Common myeloid progenitor, CD34-positive (primary cell): ENCODE results near the gene BICDL2.
A peak's percentile ranks its signal among the peaks of the same experiment; 100 is the strongest.

Source experiments
- CTCF ChIA-PET: fragments of 350-600 bp; sonication (Branson Sonifier 250); formaldehyde crosslinking; loops from one replicate; lab custom pipeline; 2021; ENCODE audit warnings: antibody characterized with exemption; lab: Charles Lee
- POLR2A ChIA-PET: fragments of 350-600 bp; sonication (Branson Sonifier 250); formaldehyde crosslinking; loops from one replicate; lab custom pipeline; 2021; ENCODE audit warnings: antibody characterized with exemption; lab: Charles Lee
- DNase-seq, 3 donors: peaks; one replicate each; pipeline versions ENCODE4 v3.0.0 to v3.0.0-alpha.2; 2013
- H3K27ac ChIP-seq, 2 experiments: 1 replicate in 1 of 2; 2 replicates in 1 of 2; pipeline ENCODE4 v1.7.0; 2013; ENCODE audit warnings: inconsistent platforms in 2 of 2, low read length in 2 of 2, mild to moderate bottlenecking in 2 of 2, low read depth in 1 of 2, moderate library complexity in 1 of 2; ENCODE audit not compliant: severe bottlenecking in 2 of 2, insufficient read depth in 1 of 2, poor library complexity in 1 of 2
- H3K27me3 ChIP-seq, 5 experiments: replicated peaks in 2 of 5; 1 replicate in 3 of 5; 2 replicates in 2 of 5; pipeline versions ENCODE4 v1.6.1 to v1.7.0; 2013; ENCODE audit warnings: low read length in 4 of 5, mild to moderate bottlenecking in 2 of 5, moderate library complexity in 2 of 5, inconsistent platforms in 1 of 5; ENCODE audit not compliant: insufficient read depth in 5 of 5, control insufficient read depth in 4 of 5
- H3K36me3 ChIP-seq, 4 experiments: 1 replicate in 2 of 4; 2 replicates in 2 of 4; pipeline versions ENCODE4 v1.6.1 to v1.7.0; 2013; ENCODE audit warnings: low read length in 3 of 4, control low read depth in 1 of 4, mild to moderate bottlenecking in 1 of 4; ENCODE audit not compliant: control insufficient read depth in 4 of 4, insufficient read depth in 4 of 4
- H3K4me1 ChIP-seq, 4 experiments: 1 replicate in 3 of 4; 2 replicates in 1 of 4; pipeline versions ENCODE4 v1.6.1 to v1.7.1; 2013; ENCODE audit warnings: low read length in 3 of 4, mild to moderate bottlenecking in 3 of 4, control low read depth in 1 of 4, inconsistent platforms in 1 of 4, moderate library complexity in 1 of 4; ENCODE audit not compliant: control insufficient read depth in 4 of 4, insufficient read depth in 4 of 4; ENCODE audit errors: control extremely low read depth in 1 of 4
- H3K4me3 ChIP-seq, 7 experiments: 1 replicate in 4 of 7; 2 replicates in 3 of 7; pipeline versions ENCODE4 v1.5.1 to v1.7.0; 2013; ENCODE audit warnings: mild to moderate bottlenecking in 7 of 7, low read length in 6 of 7, moderate library complexity in 6 of 7, inconsistent platforms in 2 of 7, low read depth in 2 of 7, control low read depth in 1 of 7; ENCODE audit not compliant: insufficient read depth in 4 of 7, control insufficient read depth in 1 of 7; ENCODE audit errors: extremely low read depth in 1 of 7
- H3K9me3 ChIP-seq, 5 experiments: 1 replicate in 4 of 5; 2 replicates in 1 of 5; pipeline versions ENCODE4 v1.6.1 to v1.7.1; 2013; ENCODE audit warnings: low read length in 4 of 5, mild to moderate bottlenecking in 2 of 5, inconsistent platforms in 1 of 5, low read depth in 1 of 5, moderate library complexity in 1 of 5; ENCODE audit not compliant: control insufficient read depth in 4 of 5, insufficient read depth in 2 of 5; ENCODE audit errors: control extremely low read depth in 1 of 5
- WGBS: methylation state at CpG from one replicate; pipeline ENCODE4 v1.1.5; 2013; ENCODE audit not compliant: insufficient coverage; 5-methylcytosine and 5-hydroxymethylcytosine counted together

Gene BICDL2

GRCh38 chr16:3012828-3013420 lies 23.8 kb downstream of the BICDL2 start, which contains the start of gene CLDN9:
CLDN9 (plus strand) TSS chr16:3012923; CDS start chr16:3013363, 440 bp downstream.
- 83% methylated on average over 21 of the region's 27 CpGs for WGBS
- H3K4me1 ChIP-seq = peaks cover 2 to 28% (median 25%) of the 10 kb centered on the region in 4 experiments
- POLR2A ChIA-PET = no interaction called here
- H3K36me3 ChIP-seq = no peaks in the 10 kb centered on the region
- no peak for DNase-seq
- CTCF ChIA-PET = interaction anchor here (1.7 to 1.8 kb wide), 2 partner anchors 15 to 21 kb away, joined by 6 read pairs; no protein-coding TSS in a partner anchor
- H3K4me3 ChIP-seq = peak within 1 kb of the TSS in 3 of 7 experiments; percentile 5 to 38 (median 8)
- H3K9me3 ChIP-seq = no peaks in the 10 kb centered on the region
- no peak within 1 kb of the TSS for H3K27ac ChIP-seq
- peaks cover 0 to 4% (median 0%) of the 10 kb centered on the region in 5 experiments for H3K27me3 ChIP-seq

- ChIA-PET POLR2A (interaction anchor here (0.6 kb wide), 1 partner anchor 38 kb away, joined by 3 read pairs; no protein-coding TSS in a partner anchor), CTCF (interaction anchor here (1.7 to 3.4 kb wide), 3 partner anchors 8 to 22 kb away, joined by 6 to 22 read pairs (median 6); partner anchors contain the start of genes CLDN6 and TNFRSF12A)
- Histone ChIP-seq H3K27me3 (peaks cover 0 to 4% (median 0%) of the 10 kb centered on the region in 5 experiments), H3K4me1 (peaks cover 3 to 34% (median 30%) of the 10 kb centered on the region in 4 experiments), H3K27ac (no peak overlapping the region), H3K36me3 (no peaks in the 10 kb centered on the region), H3K4me3 (peak overlapping the region in 3 of 7 experiments; percentile 5 to 38 (median 8)), H3K9me3 (no peaks in the 10 kb centered on the region)
- WGBS = 73% methylated on average over 18 of the region's 19 CpGs
- DNase-seq = no peak
Measured at GRCh38 chr16:3012246-3012645, 24.5 kb downstream of the BICDL2 start.

GRCh38 chr16:3010510-3010909 lies 26.2 kb downstream of the BICDL2 start:
- POLR2A ChIA-PET = interaction anchor here (1.4 kb wide), 1 partner anchor 9 kb away, joined by 6 read pairs; the partner anchor contains the start of gene TNFRSF12A
- WGBS = 100% methylated on average over 6 of the region's 8 CpGs
- peaks cover 0 to 4% (median 0%) of the 10 kb centered on the region in 5 experiments for H3K27me3 ChIP-seq

GRCh38 chr16:3009568-3010390 lies 27.0 kb downstream of the BICDL2 start:
- Histone ChIP-seq H3K36me3 (no peaks in the 10 kb centered on the region), H3K27ac (no peak overlapping the region), H3K4me3 (no peak overlapping the region), H3K9me3 (no peaks in the 10 kb centered on the region), H3K4me1 (peaks cover 11 to 54% (median 51%) of the 10 kb centered on the region in 4 experiments), H3K27me3 (peaks cover 0 to 4% (median 0%) of the 10 kb centered on the region in 5 experiments)
- CTCF ChIA-PET = interaction anchor here (0.6 to 3.4 kb wide), 6 partner anchors 10 to 86 kb away, joined by 3 to 22 read pairs (median 8); partner anchors contain the start of genes CLDN6, HCFC1R1, THOC6 and TNFRSF12A
- WGBS = 98% methylated on average over 15 of the region's 21 CpGs
- POLR2A ChIA-PET = interaction anchor here (1.4 kb wide), 1 partner anchor 10 kb away, joined by 6 read pairs; the partner anchor contains the start of gene TNFRSF12A
- no peak for DNase-seq

More at GRCh38 chr16:3010510-3010909, 26.2 kb downstream of the BICDL2 start:
- H3K4me3 ChIP-seq = no peak overlapping the region
- peaks cover 11 to 50% (median 47%) of the 10 kb centered on the region in 4 experiments for H3K4me1 ChIP-seq
- CTCF ChIA-PET = interaction anchor here (1.9 to 3.4 kb wide), 3 partner anchors 10 to 21 kb away, joined by 14 to 22 read pairs (median 16); partner anchors contain the start of genes CLDN6 and TNFRSF12A
- DNase-seq = no peak
- no peaks in the 10 kb centered on the region for H3K9me3 ChIP-seq
- H3K27ac ChIP-seq = no peak overlapping the region
- no peaks in the 10 kb centered on the region for H3K36me3 ChIP-seq

GRCh38 chr16:3008690-3009037 lies 28.1 kb downstream of the BICDL2 start:
- Histone ChIP-seq H3K27ac (peak overlapping the region in 1 of 2 experiments; percentile 68), H3K4me1 (peaks cover 11 to 55% (median 52%) of the 10 kb centered on the region in 4 experiments), H3K36me3 (no peaks in the 10 kb centered on the region), H3K27me3 (peaks cover 0 to 4% (median 0%) of the 10 kb centered on the region in 5 experiments), H3K9me3 (no peaks in the 10 kb centered on the region), H3K4me3 (peak overlapping the region in 2 of 7 experiments; percentile 65 to 71)
- ChIA-PET POLR2A (interaction anchor here (2.1 kb wide), 1 partner anchor 13 kb away, joined by 15 read pairs; the partner anchor contains the start of gene TNFRSF12A), CTCF (interaction anchor here (1.0 to 10.6 kb wide), 3 partner anchors 12 to 87 kb away, joined by 3 to 197 read pairs (median 101); partner anchors contain the start of genes CLDN6, HCFC1R1, THOC6 and TNFRSF12A)
- no peak for DNase-seq
- 100% methylated on average over 2 of the region's 4 CpGs for WGBS

- peaks cover 11 to 57% (median 53%) of the 10 kb centered on the region in 4 experiments for H3K4me1 ChIP-seq
- H3K4me3 ChIP-seq = peak overlapping the region in 6 of 7 experiments; percentile 32 to 71 (median 56)
- H3K27me3 ChIP-seq = peaks cover 0 to 4% (median 0%) of the 10 kb centered on the region in 5 experiments
- POLR2A ChIA-PET = interaction anchor here (2.1 kb wide), 1 partner anchor 14 kb away, joined by 15 read pairs; the partner anchor contains the start of gene TNFRSF12A
- peak overlapping the region in 1 of 2 experiments; percentile 72 for H3K27ac ChIP-seq
- peak; percentile 57 to 69 (median 66) for DNase-seq
- WGBS = 1% methylated on average over 11 of the region's 17 CpGs
- no peaks in the 10 kb centered on the region for H3K9me3 ChIP-seq
- CTCF ChIA-PET = interaction anchor here (0.9 to 10.6 kb wide), 5 partner anchors 13 to 94 kb away, joined by 3 to 197 read pairs (median 4); partner anchors contain the start of genes CLDN6, HCFC1R1, THOC6 and TNFRSF12A
- no peaks in the 10 kb centered on the region for H3K36me3 ChIP-seq
Measured at GRCh38 chr16:3007957-3008689, 28.6 kb downstream of the BICDL2 start.
